ENCODE measurements around the gene FAH.

Gene FAH

GRCh38 chr15:80202016-80202315, 49.2 kb downstream of the FAH start:
- DNase-seq: no peak

DNA sequence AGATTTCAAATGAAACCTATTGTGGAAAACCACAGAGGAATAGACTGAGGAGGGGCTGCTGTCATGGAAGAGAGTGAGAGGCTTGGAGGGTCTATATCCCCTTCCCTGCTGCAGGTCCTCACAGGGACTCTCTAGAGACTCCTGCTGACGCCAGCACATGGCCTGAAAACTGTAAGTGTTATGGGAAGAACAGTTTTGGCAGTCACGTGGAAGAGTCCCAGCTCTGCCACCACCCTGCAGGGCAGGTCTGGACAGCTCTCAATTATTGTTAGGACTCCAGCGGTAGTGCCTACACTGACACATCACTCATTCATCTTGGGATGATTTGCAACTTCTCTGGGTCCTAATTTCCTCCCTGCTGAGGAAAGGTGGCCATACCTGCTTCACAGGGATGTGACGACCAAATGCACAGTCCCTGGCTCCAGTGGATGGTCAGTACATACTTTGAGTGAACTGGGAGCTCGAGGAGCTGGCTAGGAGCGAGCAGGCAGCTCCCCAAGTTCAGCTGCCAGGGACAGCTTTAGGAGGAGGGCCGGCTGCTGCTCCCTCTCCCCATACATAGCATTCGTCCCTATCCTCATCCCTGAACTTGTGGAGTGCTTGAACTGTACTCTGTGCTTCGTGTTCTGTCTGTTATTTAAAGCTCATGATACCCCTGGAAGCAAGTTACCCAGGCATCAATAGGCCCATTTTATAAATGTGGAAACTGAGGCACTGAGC, 50.0 kb downstream of the FAH start:
- DNase-seq: no peak

GRCh38 chr15:80203361-80203885, 50.6 kb downstream of the FAH start:
- no peak for DNase-seq

DNA sequence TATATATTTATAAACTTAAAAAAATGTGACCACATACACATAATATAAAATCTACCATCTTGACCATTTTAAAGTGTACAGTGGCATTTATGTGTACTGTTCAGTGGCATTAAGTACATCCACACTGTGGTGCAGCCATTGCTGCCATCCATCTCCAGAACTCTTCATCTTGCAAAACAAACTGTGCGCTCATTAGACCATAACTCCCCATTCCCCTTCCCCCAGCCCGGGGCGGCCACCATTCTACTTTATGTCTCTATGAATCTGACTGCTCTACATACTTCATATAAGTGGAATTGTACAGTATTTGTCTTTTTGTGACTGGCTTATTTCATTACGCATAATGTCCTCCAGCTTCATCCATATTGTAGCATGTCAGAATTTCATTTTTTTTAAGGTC, 51.4 kb downstream of the FAH start:
- DNase-seq: no peak

DNA sequence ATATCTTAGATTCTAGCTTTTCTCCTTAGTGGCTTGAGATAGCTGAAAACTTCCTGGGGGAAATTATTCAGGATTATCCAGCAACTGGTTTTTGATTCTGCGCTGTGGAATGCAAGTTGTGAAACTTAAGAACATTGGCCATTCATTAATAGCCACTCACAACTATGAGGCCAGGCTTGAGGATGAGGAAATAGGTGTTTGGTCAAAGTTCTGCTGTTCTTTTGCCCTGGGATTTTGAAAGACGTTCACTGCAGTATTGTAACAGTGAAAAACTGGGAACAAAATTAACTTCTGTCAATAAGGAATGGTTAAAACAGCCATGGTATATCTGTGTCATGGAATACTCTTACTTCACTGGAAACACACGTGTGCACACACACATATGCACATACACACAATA, 55.1 kb downstream of the FAH start:
- no peak for DNase-seq

DNA sequence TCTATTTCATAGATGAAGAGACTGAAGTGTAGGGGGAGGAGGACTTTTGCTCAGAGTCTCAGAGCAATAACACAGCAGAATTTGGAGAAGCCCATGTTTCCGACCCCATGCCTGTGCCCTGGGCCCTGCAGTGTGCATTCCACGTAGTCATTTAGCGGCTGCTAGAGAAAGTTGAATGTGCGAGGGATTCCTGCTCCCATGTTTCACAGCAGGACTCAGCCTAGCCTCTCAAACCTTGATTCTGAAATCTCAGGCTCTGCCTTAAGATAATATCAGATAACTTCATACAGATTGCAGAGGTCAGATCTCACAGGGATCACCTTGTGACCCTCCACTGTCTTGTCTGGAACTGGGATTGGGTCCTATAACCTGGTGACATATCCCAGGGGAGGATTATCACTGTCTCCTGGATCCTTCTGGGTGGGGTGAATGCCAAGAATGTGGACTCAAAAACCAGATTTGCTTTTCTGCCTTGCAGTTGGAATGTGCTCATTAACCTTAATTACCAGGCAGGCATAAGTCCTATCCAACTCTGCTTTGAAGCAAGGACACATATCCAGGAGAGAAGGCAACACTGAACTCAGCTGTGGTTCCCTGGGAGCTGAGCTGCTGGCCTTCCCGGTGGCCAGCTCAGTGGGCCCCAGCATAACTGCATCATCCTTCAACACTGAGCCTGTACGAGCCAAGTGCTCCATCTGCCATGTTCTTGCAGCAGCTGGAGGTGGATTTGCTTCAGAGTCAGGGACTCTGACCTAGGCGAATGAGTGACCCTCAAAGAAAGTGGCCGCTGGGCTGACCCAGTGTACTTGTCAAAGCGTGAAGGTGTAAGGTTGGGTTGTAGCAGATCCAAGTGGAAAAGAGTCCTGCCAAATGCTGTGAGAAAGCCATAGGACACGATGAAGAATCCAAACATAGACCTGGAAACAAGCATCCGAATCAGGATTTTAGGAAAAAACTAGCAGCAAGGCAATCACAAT, 56.2 kb downstream of the FAH start:
- no peak for DNase-seq

DNA sequence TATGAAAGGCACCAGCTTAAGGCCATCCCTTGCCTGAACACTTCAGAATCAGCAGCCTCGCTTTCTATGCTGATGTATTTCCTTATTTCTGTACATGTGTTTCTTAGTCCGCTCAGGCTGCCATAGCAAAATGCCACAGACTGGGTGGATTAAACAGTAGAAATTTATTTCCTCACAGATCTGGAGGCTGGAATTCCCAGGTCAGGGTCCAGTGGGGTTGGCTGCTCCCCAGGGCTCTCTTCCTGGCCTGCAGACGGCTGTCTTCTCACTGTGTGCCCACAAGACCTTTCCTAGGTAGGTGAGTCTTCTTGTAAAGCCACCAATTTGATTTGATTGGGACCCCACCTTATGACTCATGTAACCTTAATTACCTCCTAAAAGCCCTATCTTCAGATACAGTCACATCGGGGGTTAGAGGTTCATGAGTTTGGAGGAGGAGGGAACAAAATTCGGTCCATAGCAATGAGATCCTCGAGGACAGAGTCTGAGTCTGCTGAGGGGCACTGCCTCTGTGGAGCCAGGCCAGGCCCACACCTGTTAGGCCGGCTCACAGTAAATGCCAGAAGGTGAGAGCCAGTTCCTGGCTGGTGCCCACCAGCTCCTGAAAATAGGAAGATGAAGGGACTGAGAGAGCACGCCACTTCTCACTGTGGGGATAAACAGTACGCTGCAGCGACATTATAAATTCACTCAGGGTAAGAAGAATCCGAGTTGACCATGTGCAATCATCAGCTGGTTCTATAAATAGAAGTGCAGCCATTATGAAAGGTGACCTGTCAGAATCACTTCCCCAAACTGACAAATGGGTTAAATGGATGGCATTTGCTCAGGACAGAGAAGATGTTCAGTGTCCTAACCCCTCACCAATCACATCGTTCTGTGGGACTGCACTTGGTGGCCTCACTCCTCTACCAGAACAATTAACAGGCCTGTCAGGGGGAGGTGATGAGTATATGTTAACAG, 58.1 kb downstream of the FAH start:
- no peak for DNase-seq

GRCh38 chr15:80211976-80212375, 59.2 kb downstream of the FAH start:
- no peak for DNase-seq

GRCh38 chr15:80214910-80215309, 62.1 kb downstream of the FAH start:
- DNase-seq: no peak

- no peak for DNase-seq
These were observed 63.3 kb downstream of the FAH start for GRCh38 chr15:80216141-80216540.

GRCh38 chr15:80216911-80217310, 64.1 kb downstream of the FAH start:
- DNase-seq: no peak

- DNase-seq: no peak
These were observed 64.6 kb downstream of the FAH start for GRCh38 chr15:80217327-80217900.

DNA sequence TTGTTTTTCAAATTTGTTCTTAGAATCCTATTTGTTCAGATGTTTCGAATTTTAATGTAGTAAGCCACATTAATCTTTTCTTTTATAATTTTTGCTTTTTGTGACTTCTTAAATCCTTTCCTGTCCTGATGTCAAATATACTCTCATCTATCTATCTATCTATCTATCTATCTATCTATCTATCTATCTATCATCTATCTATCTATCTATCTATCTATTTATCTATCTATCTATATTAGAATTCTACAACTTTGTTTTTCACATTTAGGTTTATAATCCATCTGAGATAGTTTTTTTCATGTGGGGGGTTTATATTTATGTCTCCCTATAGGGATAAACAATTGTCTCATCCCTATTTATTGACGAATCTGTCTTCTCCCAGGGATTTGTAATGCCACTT, 67.2 kb downstream of the FAH start:
- DNase-seq: no peak

- no peak for DNase-seq
These were observed 76.3 kb downstream of the FAH start for GRCh38 chr15:80228959-80229610.

DNA sequence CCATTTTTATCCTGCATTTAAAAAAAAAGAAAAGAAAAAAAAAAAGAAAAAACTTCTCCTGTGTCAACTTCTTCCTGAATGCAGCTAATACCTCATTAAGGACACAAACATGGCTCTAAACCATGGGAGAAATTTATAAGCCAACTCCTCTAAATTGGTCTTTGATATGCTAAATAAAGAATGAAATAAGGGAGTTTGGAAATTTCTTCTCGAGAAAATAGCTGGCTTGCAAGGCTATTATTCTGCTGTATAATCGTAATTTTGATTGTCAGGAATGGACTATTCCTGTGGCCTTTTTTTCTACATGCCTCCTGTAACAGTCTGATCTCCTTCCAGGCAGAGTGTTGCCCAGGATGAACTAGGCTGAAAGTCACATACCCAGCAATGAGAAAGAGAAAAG, 78.6 kb downstream of the FAH start:
- no peak for DNase-seq

DNA sequence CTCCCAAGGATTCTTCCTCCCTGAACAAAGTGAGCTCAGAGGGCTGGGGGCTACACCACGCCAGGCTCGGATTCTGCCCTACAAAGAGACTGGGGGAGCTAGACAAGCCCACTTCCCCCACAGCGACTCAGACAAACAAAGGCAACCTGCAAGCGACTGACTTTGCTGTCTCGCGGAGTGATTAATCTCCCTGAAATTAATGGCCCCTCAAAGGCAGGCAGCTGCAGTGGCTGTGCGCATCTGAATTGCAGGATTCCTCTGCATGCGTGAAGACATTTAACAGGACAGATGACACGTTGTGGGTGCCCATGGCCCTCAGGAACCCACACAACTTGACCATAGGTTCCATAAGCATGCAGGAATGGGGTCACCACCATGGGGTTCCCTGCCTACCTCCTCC, 80.8 kb downstream of the FAH start:
- DNase-seq: no peak

DNA sequence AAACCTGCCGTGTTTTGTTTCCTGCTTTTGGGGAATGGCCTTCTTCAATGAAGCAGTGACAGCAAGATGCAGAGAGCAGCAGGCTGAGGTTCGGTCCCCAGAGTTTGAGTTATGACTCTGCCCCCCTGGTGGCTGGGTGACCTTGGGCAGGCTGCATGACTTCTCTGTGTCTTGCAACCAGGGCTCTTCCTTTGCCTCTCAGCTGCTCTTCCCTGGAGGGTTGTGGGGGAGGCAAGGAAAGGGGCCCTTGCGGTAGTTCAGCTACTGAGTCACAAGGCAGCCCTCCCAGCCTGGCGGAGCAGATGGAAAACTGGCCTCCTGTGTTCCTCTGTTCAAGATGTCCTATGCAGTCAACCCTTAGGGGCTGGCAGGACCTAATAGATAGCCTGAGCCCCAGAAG, 82.1 kb downstream of the FAH start:
- no peak for DNase-seq

Data from NCI-H2171 (cell line).